Fibroblast of skin of left quadriceps (primary cell): ENCODE data around the gene CORT.
"Not testable (repeated sequence)": the region's sequence is repeated elsewhere in the genome, so short reads cannot be mapped to it uniquely, and the experiment has no call there.

Source experiments
- DNase-seq, 2 experiments: peaks; one replicate each; pipeline ENCODE4 v3.0.0-alpha.2; 2013; ENCODE audit warnings: low read depth in 2 of 2

CORT gene

GRCh38 chr1:10449751-10450150, at the start of gene CORT:
TSS of gene CORT (plus strand) at chr1:10450031. CDS start at chr1:10450224, 193 bp downstream.
- DNase-seq, result no peak

- DNase-seq, result no peak
Measured at GRCh38 chr1:10401281-10401680, 48.5 kb upstream of the CORT start.

DNA sequence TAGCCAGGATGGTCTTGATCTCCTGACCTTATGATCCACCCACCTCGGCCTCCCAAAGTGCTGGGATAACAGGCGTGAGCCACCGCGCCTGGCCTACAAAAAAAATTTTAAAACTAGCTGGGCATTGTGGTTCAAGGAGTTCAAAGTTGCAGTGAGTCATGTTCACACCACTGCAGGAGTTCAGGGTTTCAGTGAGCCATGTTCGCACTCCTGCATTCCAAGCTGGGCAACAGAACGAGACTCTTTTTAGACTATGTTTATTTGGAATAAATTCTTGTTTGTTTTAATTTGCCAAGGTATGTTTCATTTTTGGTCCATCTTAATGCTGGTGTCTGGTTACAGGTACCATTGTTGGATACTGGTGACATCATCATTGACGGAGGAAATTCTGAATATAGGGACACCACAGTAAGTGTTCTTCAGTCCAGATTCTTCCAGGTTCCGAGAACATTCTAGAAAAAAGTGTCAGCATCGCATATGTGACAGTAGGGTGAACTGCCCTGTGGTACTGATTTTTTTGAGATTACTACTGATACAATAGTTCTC, 47.0 kb upstream of the CORT start:
- DNase-seq, result no peak

DNA sequence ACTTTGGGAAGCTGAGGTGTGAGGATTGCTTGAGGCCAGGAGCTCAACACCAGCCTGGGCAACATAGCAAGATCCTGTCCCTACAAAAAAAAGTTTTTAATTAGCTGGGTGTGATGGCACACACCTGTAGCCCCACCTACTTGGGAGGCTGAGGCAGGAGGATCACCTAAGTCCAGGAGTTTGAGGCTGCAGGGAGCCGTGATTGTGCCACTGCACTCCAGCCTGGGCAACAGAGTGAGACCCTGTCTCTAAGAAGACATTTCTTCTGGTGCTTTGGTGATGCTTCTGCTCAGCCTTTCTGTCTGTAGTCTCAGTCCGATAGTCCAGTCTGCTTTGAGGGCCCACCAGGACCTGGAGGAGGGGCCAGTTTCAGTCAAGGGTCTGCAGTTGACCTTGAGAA, 42.6 kb upstream of the CORT start:
- no peak for DNase-seq

GRCh38 chr1:10415211-10415930, 34.5 kb upstream of the CORT start:
- DNase-seq, result no peak

DNA sequence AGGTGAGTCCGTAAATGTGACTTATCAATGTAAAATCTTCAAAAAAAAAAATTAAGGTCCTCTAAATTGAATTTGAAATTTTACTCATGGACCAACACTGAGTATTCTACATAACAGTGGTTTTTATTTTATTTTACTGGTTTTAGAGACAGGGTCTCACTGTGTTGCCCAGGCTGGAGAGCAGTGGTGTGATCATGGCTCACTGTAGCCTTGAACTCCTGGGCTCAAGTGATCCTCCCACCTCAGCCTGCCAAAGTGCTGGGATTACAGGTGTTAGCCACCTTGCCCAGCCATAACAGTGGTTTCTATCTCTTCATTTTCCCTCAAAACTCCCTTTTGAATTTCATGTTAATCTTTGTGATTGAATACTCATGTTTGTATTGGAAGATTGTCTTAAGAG, 33.9 kb upstream of the CORT start:
- DNase-seq, result not testable (repeated sequence)

GRCh38 chr1:10418741-10419140, 31.1 kb upstream of the CORT start:
- DNase-seq, result not testable (repeated sequence)

GRCh38 chr1:10419351-10419750, 30.5 kb upstream of the CORT start:
- DNase-seq, result no peak

DNA sequence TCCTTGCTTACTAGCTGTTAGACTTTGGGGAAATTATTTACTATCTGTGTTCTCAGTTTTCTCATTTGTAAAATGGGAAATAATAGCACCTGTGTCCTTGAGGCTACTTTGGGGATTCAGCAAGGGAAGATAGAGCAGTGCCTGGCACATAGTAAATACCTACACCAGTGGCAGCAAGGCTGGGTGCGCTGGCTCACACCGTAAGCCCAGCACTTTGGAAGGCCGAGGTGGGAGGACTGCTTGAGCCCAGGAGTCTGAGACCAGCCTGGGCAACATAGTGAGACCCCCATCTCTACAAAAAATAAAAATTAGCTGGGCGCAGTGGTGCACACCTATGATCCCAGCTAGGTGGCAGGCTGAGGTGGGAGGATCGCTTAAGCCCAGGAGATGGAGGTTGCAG, 28.2 kb upstream of the CORT start:
- no peak for DNase-seq

- DNase-seq, result no peak
Measured at GRCh38 chr1:10424034-10424433, 25.8 kb upstream of the CORT start.

DNA sequence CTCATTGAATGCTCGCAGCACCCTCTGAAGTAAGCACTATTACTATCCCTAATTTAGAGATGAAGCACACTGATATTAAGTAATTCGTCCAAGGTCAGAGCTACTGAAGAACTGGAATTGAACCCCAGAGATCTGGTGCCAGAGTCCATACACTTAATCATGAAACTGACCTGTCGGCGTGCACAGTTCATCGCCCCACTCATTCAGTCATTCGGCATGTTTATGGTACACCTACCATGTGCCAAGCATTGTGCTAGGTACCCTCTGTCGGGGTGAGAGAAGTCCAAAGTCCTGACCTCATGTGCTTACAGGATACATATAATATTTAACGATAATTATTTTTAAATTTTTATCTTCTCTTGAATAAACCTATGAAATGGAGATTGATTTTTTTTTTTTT, 25.2 kb upstream of the CORT start:
- no peak for DNase-seq

GRCh38 chr1:10425826-10426534, 23.9 kb upstream of the CORT start:
- not testable (repeated sequence) for DNase-seq

- not testable (repeated sequence) for DNase-seq
Measured at GRCh38 chr1:10426535-10426848, 23.3 kb upstream of the CORT start.

- no peak for DNase-seq
Measured at GRCh38 chr1:10428984-10429383, 20.8 kb upstream of the CORT start.

GRCh38 chr1:10429868-10430215, 20.0 kb upstream of the CORT start:
- no peak for DNase-seq

DNA sequence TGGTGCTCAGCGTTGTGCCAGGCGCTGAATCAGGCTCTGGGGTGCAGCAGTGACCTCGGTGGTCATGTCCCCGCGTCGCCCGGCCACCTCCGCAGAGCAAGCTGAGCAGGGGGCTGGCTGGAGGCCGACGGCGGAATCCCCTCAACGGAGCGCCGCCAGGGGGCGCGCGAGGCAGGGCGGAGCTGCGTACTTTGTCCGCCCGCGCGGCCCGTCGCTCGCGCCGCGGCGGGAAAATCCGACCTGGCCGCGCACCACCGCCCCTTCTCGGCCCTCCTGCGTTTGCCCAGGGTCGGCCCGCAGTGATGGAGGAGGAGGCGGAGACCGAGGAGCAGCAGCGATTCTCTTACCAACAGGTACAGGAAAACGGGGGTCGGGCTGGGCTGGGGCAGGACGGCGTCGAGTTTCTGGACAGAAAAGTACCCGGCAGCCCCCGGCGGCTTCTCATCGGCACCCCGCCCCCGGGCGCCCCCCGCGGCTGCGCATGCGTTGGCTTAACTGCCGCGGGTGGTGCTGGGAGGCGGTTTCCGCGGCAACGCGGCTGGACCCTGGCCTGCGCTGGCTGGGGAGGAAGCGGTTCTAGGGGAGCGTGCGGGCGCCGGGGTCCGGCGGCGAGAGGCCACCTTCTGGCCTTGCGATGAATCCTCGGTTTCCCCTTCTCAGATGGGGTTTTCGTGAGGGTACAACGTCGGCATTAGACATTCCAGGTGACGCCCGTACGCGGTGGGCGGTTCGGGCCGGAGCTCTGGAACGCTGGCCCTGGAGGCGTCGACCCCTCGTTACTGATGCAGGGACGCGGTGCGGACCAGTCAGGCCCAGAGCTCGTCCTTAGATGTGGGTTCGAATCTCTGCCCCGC, 19.4 kb upstream of the CORT start, which contains the start of gene CENPS:
TSS of gene CENPS (plus strand) at position 218 of the 854 bp plus-strand sequence. CDS start at position 303, 85 bp downstream.
- DNase-seq, result peak; percentile 65 to 66

DNA sequence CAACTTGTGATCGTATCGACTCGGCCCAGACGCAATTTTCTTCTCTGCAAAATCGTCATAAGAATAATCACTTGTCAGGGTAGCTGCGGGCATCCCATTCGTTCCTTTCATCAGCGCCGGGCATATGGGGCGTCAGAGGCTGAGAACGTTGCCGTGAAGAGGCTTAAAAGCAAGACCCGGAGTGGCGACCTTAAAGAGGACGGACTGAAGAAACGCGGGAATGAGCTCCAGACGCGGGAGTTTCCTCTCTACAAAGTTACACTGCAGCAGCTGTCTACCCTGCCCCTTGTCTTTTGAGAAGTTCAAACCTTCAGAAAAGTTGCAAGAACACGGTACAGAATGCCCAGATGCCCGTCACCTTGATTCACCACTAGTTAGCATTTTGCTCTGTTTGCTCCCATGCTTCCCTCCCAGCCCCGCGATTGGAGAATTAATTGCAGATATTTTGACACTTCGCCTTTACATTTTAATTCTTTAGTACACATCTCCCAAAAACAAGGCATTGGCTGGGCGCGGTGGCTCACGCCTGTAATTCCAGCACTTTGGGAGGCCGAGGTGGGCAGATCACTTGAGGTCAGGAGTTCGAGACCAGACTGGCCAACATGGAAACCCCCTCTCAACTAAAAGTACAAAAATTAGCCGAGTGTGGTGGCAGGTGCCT, 18.6 kb upstream of the CORT start:
- DNase-seq, result no peak

DNA sequence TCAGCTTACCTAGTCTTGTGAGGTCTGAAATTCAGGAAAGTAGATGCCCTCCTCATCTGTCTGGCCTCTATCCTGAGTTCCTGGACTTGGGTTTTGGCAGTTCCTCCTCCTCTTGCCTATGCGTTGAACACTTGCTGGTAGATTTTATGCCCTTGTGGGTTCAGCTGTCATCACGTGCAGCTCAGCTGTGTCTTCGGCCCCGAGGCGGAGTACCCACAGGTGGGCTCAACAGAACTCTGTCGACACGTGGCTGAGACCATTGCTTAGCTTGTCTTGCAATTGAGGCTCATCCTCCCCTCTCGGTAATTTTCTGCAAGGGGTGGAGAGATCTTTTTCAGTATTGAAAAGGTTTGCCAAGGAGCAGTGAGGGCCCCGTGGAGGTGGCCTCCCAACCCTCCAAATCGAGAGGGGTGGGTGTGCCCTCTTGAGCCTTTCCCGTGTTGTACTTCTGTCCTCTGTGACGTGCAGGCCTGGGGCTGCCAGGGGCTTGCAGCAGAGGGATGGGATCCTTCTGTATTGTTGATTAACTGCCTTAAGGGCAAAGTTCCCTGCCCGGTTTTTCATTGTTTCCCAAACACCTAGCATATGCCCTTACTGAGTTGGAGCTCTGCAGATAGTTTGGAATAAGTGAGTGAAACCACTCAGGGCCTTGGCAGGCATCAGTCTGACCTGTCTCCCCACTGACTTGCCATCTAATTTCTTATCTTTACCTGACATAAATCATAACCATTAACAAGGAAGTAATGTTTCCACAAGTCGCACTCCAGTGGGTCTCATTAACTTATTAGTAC, 16.7 kb upstream of the CORT start:
- no peak for DNase-seq

DNA sequence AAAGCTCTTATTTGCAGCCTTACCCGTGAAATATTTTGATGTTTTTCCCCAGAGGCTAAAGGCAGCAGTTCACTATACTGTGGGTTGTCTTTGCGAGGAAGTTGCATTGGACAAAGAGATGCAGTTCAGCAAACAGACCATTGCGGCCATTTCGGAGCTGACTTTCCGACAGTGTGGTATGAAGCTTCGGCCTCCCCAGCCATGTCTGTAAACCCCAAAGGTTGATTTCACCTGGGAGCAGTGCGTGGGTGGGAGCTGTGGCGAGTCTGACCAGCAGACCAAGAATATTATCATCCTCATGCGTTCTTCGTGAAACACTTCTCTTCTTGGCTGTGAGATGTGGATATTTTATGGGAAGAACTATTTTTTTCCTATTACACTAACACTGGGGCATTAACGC, 16.0 kb upstream of the CORT start:
- no peak for DNase-seq

DNA sequence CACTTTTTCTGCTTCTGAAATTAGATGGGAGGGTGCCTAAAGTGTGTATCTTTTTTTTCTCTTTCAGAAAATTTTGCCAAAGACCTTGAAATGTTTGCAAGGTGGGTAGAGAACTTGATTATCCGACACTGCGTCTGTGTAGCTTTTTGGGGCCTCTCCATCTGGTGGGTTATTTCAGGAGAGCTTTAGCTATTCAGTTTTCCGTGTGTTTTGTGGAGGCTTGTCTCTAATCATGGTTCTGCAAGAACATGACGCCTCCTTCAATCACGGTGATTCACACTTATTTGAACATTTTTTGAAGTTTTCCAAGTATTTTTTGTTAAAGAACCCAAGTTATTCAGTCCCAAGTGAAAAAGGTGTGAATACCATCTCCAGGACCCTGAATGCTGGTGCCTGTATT, 15.2 kb upstream of the CORT start:
- no peak for DNase-seq

- no peak for DNase-seq
Measured at GRCh38 chr1:10437052-10437451, 12.8 kb upstream of the CORT start.
